Liver (tissue), 3 donors: ENCODE data around the gene DVL1.

ENCODE experiments used
- EGR1 ChIP-seq, 2 donors: IDR thresholded peaks; 2 replicates each; pipeline ENCODE4 v1.6.1; 2016 to 2018; ENCODE audit warnings: antibody characterized with exemption in 2 of 2, low read depth in 2 of 2
- HNF4A ChIP-seq, 2 donors: conservative IDR thresholded peaks; 2 replicates each; pipeline ENCODE4 v1.6.1; 2016; ENCODE audit warnings: antibody characterized with exemption in 2 of 2, mild to moderate bottlenecking in 2 of 2
- JUND ChIP-seq, 2 donors: IDR thresholded peaks; 2 replicates each; pipeline ENCODE4 v1.6.1; 2016; ENCODE audit warnings: antibody characterized with exemption in 2 of 2
- NR2F2 ChIP-seq: IDR thresholded peaks from 2 replicates; pipeline ENCODE4 v1.6.1; 2016; ENCODE audit warnings: antibody characterized with exemption
- RAD21 ChIP-seq, 2 donors: IDR thresholded peaks; 2 replicates each; pipeline ENCODE4 v1.6.1; 2016; ENCODE audit warnings: antibody characterized with exemption in 2 of 2, mild to moderate bottlenecking in 2 of 2
- SP1 ChIP-seq: IDR thresholded peaks from 2 replicates; pipeline ENCODE4 v1.6.1; 2018; ENCODE audit warnings: antibody characterized with exemption, mild to moderate bottlenecking
- TAF1 ChIP-seq: conservative IDR thresholded peaks from 2 replicates; pipeline ENCODE4 v1.6.1; 2016; ENCODE audit warnings: antibody characterized with exemption, mild to moderate bottlenecking
- YY1 ChIP-seq: IDR thresholded peaks from 2 replicates; pipeline ENCODE4 v1.6.1; 2016; ENCODE audit warnings: antibody characterized with exemption, mild to moderate bottlenecking
- TF ChIP-seq, protein P1 (sequence below): fragments of 150-350 bp; IDR thresholded peaks from 2 replicates; pipeline ENCODE4 v1.5.1; 2017; ENCODE audit warnings: improper control_type of control experiment, low read depth, low read length; ENCODE audit not compliant: missing input control
- TF ChIP-seq, protein P2 (sequence below): IDR thresholded peaks from 2 replicates; pipeline ENCODE4 v1.6.1; 2016; ENCODE audit warnings: antibody characterized with exemption, mild to moderate bottlenecking
- TF ChIP-seq, protein P3 (sequence below): IDR thresholded peaks from 2 replicates; pipeline ENCODE4 v1.6.1; 2016; ENCODE audit warnings: antibody characterized with exemption
- TF ChIP-seq, protein P4 (sequence below): IDR thresholded peaks from 2 replicates; pipeline ENCODE4 v1.6.1; 2016; ENCODE audit warnings: antibody characterized with exemption
- donor health status: healthy.
- donor health status: healthy.

DNA sequence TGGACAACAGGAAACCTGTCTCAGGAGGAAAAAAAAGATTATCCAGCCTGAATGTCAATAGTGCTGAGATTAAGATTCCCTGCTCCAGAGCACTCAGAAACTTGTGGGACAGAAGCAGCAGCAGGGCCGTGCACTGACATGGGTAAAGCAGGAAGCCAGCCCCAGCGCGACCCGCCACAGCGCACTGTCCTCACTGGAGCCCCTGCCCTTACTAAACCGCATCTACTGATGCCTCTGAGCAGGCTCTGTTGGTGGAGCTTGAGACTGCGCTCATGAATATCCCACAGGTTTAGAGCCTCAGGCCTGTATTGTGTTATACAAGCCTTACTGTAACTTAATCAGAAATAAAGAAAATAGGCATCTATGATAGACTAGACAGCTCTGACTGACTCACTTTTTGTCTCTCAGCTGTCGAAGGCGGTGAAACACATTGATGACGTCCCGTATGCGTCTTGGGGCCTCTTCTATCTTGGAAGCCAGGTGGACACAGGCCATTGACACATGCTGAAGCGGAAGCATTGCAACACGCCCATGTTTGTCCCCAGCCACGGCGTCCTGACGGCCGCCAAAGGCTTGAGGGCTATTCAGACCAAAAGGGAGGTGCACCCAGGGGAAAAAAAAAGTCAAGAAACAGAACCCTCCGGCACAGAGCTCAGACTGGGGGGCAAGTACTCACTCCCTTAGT lies 48.8 kb upstream of the DVL1 start:
- no peak for TF ChIP-seq JUND (IDR thresholded peaks at IDR 0.05)
- TF ChIP-seq, protein P1, sequence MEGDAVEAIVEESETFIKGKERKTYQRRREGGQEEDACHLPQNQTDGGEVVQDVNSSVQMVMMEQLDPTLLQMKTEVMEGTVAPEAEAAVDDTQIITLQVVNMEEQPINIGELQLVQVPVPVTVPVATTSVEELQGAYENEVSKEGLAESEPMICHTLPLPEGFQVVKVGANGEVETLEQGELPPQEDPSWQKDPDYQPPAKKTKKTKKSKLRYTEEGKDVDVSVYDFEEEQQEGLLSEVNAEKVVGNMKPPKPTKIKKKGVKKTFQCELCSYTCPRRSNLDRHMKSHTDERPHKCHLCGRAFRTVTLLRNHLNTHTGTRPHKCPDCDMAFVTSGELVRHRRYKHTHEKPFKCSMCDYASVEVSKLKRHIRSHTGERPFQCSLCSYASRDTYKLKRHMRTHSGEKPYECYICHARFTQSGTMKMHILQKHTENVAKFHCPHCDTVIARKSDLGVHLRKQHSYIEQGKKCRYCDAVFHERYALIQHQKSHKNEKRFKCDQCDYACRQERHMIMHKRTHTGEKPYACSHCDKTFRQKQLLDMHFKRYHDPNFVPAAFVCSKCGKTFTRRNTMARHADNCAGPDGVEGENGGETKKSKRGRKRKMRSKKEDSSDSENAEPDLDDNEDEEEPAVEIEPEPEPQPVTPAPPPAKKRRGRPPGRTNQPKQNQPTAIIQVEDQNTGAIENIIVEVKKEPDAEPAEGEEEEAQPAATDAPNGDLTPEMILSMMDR = no peak
- no peak for TF ChIP-seq EGR1 (IDR thresholded peaks at IDR 0.05; ENCODE audit: low read depth in 2 of 2)
- TF ChIP-seq YY1 = peak; percentile 28
- TF ChIP-seq RAD21 (IDR thresholded peaks at IDR 0.05) = peak in 1 of 2 donors; percentile 20
- TF ChIP-seq, protein P2, sequence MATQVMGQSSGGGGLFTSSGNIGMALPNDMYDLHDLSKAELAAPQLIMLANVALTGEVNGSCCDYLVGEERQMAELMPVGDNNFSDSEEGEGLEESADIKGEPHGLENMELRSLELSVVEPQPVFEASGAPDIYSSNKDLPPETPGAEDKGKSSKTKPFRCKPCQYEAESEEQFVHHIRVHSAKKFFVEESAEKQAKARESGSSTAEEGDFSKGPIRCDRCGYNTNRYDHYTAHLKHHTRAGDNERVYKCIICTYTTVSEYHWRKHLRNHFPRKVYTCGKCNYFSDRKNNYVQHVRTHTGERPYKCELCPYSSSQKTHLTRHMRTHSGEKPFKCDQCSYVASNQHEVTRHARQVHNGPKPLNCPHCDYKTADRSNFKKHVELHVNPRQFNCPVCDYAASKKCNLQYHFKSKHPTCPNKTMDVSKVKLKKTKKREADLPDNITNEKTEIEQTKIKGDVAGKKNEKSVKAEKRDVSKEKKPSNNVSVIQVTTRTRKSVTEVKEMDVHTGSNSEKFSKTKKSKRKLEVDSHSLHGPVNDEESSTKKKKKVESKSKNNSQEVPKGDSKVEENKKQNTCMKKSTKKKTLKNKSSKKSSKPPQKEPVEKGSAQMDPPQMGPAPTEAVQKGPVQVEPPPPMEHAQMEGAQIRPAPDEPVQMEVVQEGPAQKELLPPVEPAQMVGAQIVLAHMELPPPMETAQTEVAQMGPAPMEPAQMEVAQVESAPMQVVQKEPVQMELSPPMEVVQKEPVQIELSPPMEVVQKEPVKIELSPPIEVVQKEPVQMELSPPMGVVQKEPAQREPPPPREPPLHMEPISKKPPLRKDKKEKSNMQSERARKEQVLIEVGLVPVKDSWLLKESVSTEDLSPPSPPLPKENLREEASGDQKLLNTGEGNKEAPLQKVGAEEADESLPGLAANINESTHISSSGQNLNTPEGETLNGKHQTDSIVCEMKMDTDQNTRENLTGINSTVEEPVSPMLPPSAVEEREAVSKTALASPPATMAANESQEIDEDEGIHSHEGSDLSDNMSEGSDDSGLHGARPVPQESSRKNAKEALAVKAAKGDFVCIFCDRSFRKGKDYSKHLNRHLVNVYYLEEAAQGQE = peak; percentile 13
- TF ChIP-seq HNF4A (conservative IDR thresholded peaks at IDR 0.05) = peak; percentile 10 to 12
- TF ChIP-seq, protein P3, sequence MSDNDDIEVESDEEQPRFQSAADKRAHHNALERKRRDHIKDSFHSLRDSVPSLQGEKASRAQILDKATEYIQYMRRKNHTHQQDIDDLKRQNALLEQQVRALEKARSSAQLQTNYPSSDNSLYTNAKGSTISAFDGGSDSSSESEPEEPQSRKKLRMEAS = peak; percentile 49
- peak; percentile 5 for TF ChIP-seq SP1
- TF ChIP-seq TAF1 = no peak
- TF ChIP-seq NR2F2 = no peak
- TF ChIP-seq, protein P4, sequence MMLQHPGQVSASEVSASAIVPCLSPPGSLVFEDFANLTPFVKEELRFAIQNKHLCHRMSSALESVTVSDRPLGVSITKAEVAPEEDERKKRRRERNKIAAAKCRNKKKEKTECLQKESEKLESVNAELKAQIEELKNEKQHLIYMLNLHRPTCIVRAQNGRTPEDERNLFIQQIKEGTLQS = no peak
